Activated CD4-positive, alpha-beta T cell treated with anti-CD3 and anti-CD28 coated beads, Interleukin-2, amount 50 U/mL, for 48 hours (primary cell): Measurements from ENCODE around the gene TBC1D5.
"Not testable (repeated sequence)": the region's sequence is repeated elsewhere in the genome, so short reads cannot be mapped to it uniquely, and the experiment has no call there.

Experiments
- DNase-seq, 2 experiments: peaks; one replicate each; pipeline ENCODE4 v3.0.0-alpha.2; 2020

The TBC1D5 gene

DNA sequence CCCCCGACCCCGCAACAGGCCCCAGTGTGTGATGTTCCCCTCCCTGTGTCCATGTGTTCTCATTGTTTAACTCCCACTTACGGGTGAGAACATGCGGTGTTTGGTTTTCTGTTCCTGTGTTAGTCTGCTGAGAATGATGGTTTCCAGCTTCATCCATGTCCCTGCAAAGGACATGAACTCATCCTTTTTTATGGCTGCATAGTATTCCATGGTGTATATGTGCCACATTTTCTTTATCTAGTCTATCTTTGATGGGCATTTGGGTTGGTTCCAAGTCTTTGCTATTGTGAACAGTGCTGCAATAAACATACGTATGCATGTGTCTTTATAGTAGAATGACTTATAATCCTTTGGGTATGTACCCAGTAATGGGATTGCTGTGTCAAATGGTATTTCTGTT lies 349.9 kb downstream of the TBC1D5 start:
- DNase-seq, result not testable (repeated sequence)

- no peak for DNase-seq
Measured at GRCh38 chr3:17390785-17391184, 351.6 kb downstream of the TBC1D5 start.

DNA sequence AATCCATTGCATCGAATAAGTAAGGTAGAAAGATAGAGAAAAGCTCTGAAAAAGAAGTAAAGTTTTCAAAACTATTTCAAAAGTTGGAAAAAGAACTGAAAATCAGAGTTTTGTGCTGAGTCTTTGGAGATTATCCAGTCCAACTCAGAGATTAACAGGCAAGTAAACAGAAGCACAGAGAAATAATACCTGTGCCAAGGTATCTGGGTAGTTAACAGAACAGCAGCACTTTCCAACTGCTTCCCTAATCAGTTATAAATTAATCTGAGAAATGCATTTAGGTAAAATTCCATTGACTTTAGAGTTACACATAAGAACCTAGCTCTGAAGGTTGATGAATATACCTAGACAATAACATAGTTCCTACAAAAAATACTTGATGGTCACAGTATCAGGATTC lies 355.3 kb downstream of the TBC1D5 start:
- no peak for DNase-seq

GRCh38 chr3:17386432-17386831 lies 356.0 kb downstream of the TBC1D5 start:
- no peak for DNase-seq

DNA sequence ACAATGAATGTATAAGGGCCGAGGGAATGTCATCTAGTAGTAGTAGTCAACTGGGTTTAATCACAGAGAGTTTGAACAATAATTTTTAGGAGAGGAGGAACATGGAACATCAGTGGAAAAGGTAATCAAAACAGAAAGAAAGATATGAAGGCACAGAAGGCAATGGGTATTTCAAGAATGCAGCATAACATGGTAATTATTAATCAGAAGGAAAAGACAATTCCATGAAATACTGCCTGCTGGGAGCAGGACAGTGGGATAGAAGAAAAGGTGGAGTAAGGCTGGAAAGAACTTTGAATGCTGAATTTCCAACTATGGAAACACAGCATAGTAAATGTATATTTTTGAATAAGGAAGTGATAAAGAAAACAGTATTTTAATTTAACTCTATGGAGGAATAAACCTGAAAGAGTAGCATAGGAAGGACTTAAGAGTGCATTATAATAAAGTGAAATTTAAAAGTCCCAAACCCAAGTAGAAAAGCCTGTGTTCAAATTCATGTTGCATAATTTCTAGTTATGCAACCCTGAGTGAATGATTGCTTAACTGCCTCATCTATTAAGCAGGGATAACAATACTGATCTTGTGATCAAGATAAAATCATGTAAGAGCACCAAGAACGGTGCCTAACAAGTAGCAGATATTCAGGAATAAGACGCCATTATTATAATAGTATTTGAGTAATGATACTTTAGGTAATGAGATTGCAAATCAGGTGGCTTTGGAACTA lies 357.7 kb downstream of the TBC1D5 start:
- no peak for DNase-seq

GRCh38 chr3:17373304-17373703 lies 369.1 kb downstream of the TBC1D5 start:
- DNase-seq, result no peak

DNA sequence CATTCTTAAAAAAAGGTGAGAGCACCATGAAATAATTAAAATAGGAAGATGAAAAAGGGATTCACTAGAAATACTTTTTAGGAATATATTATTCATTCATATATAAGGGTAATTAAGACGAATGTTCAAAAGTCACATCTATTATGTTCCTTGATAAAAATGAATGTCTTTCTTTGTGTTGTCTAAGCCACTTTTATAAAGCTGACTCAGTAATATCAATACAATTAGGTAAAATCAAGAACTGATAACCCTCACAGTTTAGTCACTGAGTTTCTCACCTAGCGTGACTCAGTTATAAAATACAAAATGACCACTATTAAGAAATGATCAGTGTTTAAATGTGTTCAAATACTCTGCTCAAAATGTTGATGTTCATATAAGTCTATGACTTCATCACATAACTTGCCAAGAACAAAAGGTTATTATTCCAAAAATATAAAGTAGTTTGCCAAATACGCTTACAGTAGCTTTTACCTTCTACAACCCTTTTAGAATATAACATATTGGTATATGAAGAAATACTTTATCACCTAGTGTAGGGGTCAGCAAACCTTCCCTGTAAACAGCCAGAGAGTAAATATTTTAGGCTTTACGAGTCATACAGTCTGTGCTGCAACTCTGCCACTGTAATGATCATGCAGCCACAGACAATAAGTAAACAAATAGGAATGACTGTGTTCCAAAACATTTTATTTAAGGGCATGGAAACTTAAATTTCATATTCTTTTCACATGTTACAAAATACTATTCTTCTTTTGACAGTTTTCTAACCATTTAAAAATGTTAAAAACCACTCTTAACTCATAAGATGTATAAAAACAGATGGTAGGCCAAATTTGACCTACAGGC lies 369.8 kb downstream of the TBC1D5 start:
- DNase-seq, result no peak

DNA sequence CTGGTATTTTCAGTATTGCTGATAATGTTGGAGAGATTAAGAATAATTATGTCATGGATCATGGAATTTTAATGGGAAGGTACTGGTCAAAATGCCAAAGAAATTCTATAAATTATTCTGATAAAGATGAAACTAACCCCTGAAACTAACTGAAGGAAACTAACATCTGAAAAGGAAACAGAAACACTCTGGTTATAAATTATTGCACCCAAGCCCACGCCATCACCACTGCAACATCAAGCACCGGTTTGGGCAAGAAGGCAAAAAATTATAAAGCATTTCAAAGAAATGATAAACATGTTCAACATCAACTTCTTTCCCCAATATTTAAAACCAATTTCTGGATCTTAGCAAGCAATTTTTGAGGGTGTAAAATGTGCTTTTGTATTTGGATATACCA lies 372.5 kb downstream of the TBC1D5 start:
- no peak for DNase-seq

GRCh38 chr3:17367171-17367570 lies 375.3 kb downstream of the TBC1D5 start:
- no peak for DNase-seq

GRCh38 chr3:17360991-17361390 lies 381.4 kb downstream of the TBC1D5 start:
- no peak for DNase-seq

DNA sequence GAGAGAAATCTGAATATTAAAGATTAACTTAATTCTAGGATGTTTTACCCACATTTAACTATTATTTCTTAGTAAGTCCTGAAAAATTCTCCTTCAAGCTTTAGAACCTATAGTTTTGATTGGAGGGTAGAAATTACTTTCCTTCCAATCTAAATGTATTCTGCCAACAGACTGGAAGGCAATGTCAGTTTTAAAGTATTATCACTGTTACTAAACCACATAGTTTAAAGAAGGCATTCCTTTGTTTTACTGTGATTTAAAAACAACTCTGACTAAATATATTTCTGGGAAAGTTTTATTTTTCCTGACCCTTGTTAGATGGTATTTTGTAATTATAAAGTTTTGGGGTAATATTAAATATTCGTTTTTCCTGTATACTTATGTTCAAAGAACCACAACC lies 382.5 kb downstream of the TBC1D5 start:
- DNase-seq, result no peak

DNA sequence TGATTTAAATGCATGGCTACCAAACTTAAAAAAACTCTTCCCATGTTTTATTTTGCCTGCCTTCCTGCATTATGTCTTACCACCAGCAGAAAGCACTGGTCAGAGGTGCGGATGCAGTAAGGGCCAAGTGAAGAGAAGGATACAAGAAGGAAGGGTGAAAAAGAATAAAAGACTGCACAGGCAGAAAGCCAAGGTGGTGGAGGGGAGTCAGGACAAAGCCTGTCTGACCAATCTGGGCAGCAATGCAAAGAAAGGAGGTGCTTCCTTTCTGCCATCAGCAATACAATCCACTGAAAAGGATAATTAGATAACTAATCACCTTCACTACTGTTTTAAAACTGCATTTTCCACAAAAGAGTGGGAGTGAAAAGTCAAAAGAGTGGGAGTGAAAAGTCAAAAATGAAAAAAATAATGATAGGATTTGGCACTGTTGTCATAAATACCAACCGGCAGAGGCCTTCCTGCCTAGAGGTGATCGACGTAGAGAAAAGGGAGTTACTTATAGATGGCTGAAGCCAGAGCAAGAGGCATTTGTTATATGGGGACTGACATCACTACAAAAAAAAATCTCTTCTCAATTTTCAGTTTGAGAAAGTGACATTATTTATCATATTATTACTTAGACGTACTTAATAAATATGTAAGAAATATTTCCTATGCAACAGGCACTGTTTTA lies 385.3 kb downstream of the TBC1D5 start:
- no peak for DNase-seq

GRCh38 chr3:17356585-17356984 lies 385.8 kb downstream of the TBC1D5 start:
- no peak for DNase-seq

- no peak for DNase-seq
Measured at GRCh38 chr3:17355591-17355990, 386.8 kb downstream of the TBC1D5 start.

DNA sequence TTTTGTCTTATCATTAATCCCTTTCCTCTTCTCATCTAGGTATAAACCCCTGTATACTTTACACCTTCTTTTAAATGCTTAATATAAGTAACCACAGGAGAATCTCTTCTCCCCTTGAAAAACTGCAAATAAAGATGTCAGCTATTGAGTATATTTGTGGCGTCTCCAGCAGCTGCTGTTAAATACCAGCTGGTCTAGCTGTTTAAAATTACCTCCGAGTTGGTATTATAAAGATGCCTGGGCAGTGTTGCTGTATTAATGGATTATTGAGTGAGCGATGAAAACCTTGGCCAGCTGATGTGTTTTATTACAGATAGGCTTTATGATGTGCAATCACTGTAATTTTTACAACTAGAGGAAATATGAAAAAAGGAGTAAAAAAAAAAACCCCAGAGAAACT lies 388.1 kb downstream of the TBC1D5 start:
- no peak for DNase-seq

- no peak for DNase-seq
Measured at GRCh38 chr3:17352620-17353019, 389.8 kb downstream of the TBC1D5 start.

DNA sequence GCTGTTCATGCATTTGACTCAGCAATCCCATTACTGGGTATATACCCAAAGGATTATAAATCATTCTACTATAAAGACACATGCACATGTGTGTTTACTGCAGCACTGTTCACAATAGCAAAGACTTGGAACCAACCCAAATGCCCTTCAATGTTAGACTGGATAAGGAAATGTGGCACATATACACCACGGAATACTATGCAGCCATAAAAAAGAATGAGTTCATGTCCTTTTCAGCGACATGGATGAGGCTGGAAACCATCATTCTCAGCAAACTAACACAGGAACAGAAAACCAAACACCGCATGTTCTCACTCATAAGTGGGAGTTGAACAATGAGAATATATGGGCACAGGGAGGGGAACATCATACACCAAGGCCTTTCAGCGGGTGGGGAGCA lies 391.2 kb downstream of the TBC1D5 start:
- not testable (repeated sequence) for DNase-seq

DNA sequence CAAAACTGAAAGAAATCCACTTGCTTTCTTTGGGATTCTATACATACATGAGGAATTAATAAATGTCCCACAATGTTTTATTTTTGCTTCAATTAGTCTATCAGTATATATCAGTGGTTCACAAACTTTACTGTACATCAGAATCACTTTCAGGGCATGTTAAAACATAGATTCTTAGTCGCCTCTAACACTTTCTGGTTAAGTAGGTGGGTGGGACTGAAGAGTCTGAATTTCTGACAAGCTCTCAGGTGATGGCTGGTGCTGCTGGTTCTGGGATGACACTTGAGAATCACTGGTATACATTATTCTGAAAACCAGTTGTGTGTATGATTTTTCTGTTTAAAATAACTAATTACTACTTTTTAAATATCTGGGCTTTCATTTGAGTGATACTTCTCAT lies 393.3 kb downstream of the TBC1D5 start:
- no peak for DNase-seq

DNA sequence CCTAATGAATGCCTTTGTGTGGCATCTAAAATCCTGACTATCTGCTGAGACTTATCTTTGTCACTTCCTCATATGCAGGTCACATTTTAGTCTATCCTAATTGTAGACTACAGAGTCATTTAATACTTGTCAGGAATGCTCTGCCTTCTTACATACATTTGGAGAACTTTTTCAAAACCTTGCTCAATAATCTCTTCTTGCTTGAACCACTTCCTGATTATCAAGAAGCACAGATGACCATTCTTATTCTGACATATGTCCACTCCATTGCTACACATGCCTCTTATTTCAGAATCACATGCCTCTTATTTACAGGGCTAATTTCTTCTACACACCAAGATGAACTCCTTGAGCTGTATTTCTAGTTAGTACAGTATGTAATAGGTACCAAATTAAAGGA lies 400.3 kb downstream of the TBC1D5 start:
- DNase-seq, result no peak

DNA sequence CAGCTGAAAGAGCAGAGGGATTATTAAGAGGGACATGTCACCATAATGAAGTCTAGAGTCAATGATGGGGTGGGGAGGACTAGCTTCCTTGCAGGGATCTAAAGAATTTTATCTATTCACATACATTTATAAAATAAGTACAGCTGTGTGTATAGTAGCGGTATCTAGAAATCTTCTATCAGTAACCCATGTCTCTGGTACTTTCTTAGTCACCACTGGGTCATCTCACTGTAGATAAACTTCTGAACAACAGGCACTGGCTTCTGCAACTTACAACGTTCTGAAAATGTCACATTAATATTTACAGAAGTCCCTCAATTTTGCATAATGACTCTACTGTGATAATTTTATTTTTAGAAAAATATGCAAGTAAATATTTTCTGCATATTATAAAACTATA lies 401.7 kb downstream of the TBC1D5 start:
- DNase-seq, result no peak

DNA sequence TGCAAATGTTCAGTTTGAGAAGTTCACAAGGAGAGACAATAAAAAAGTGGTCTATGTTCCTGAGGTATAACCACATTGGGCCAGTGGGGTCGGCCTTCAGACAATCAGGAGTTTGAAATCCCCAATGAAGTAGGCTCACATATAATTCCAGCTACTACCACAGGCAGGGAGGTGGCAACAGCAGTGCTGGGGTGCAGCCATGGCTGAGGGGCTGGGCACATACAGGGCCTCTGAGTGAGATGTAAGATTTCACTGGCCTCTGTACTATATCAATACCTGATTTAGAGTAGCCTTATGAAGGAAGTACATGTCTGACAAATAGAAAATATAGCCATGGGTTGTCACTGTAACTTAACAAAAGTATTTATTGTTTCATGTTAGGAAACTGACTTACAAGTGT lies 402.2 kb downstream of the TBC1D5 start:
- DNase-seq, result no peak

DNA sequence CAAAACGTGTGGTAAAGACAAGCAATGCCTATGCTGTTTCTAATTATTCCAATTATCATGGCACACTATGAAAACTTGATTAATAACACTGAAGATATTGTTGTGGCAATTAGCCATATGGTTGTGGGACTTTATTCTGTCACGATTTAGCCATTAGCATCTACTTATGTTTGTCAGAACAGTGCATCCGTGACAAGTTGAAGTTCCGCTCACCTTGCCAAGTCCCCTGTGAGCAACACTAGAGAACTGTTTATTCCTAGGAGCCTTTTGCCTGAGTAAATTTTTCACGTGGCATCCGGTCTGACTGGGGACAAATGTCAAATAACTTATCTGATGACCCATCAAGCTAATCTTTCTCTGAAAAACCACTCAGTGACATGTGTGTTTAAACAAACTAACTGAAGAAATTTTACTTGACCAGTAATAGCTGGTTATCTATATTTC lies 403.3 kb downstream of the TBC1D5 start:
- no peak for DNase-seq

- DNase-seq, result no peak
Measured at GRCh38 chr3:17336291-17336690, 406.1 kb downstream of the TBC1D5 start.

GRCh38 chr3:17333893-17334292 lies 408.5 kb downstream of the TBC1D5 start:
- no peak for DNase-seq
